Pancreas (tissue), 10 donors: Measurements from ENCODE around the gene VPS35L. TPM values are rescaled to one million over a fixed set of nuclear protein-coding genes. Genes with fewer than 3 reads are reported as not detected.

Source experiments
- ATAC-seq, 4 donors: fragments of 200-7000 bp; cut with Tn5 transposase; one replicate each; pipeline versions ENCODE4 v1.8.0 to v1.9.1; 2020; ENCODE audit warnings: mild to moderate bottlenecking in 4 of 4, moderate library complexity in 4 of 4
- DNase-seq, 6 donors: peaks; one replicate each; pipeline ENCODE4 v3.0.0-alpha.2; 2020
- FAIRE-seq: peaks from 2 replicates; lab custom pipeline; 2012; peaks lifted over from hg19 to GRCh38; lab: Jason Lieb, UNC
- H3K27ac ChIP-seq, 4 donors: fragments of 200-600 bp; sonication (generic); 1 replicate in 3 of 4; 2 replicates in 1 of 4; pipeline versions ENCODE4 v1.5.0 to v1.8.0; 2020
- H3K27me3 ChIP-seq, 4 donors: fragments of 200-600 bp; one replicate each; pipeline ENCODE4 v1.8.0; 2021
- H3K36me3 ChIP-seq, 3 donors: fragments of 200-600 bp; sonication (generic) in 1 of 3; one replicate each; pipeline versions ENCODE4 v1.5.0 to v1.8.0; 2020 to 2021
- H3K4me1 ChIP-seq, 3 donors: fragments of 200-600 bp; one replicate each; pipeline ENCODE4 v1.8.0; 2021
- H3K4me3 ChIP-seq, 4 donors: fragments of 200-600 bp; sonication (generic) in 2 of 4; one replicate each; pipeline versions ENCODE4 v1.5.0 to v1.8.0; 2020 to 2021
- H3K9me3 ChIP-seq, 4 donors: fragments of 200-600 bp; one replicate each; pipeline ENCODE4 v1.8.0; 2021
- WGBS, 2 donors: extraction: QIAGEN DNeasy Blood & Tissue Kit; methylation state at CpG; one replicate each; pipeline ENCODE4 v1.1.7; 2013; 5-methylcytosine and 5-hydroxymethylcytosine counted together
- intact Hi-C, 3 donors: fragments of 100-400 bp; cut with DNase I; formaldehyde crosslinking; loops; one replicate each; pipeline versions ENCODE4 v1.11.1 to v1.14.2; 2022
- polyA plus RNA-seq, 2 donors: library from polyadenylated mRNA; stranded (reverse); fragments of 200-250 nt; gene quantifications; one replicate each; pipeline ENCODE4 v1.2.3, GENCODE V29; 2013
- total RNA-seq, 6 donors: library from RNA; stranded (reverse); fragmentation: NEBNext Ultra II Directional in 4 of 6; extraction: Animal tissue kit (Norgen Biotek cat#: 25700) in 4 of 6; gene quantifications; one replicate each; pipeline versions ENCODE4 v1.2.1 to v1.2.4, GENCODE V29; 2021 to 2023
- TF ChIP-seq, protein P1 (sequence below), 4 donors: fragments of 200-600 bp; sonication (generic) in 3 of 4; IDR thresholded peaks; one replicate each; pipeline versions ENCODE4 v1.5.0 to v1.8.0; 2021; ENCODE audit warnings: antibody characterized with exemption in 4 of 4
- donor health status: healthy with polysubstance abuse.
- donor health status: DM: no; HTN: no; CAD: no; lungs with moderate emphysema.
- donor health status: DM: no; HTN: no; CAD: no.
- donor health status: control.
- donor health status: control.
- donor health status: Bipolar disorder and iron deficiency.
- donor health status: DM: yes; HTN: yes; CAD: no.
- donor health status: DM: no; HTN: no; CAD: no.
- donor health status: DM: no; HTN: no; CAD: no.
- donor health status: DM: yes; HTN: yes; CAD: no.

Gene VPS35L
- total and polyA plus RNA-seq, 8 donors: 15.2 to 35.3 (median 22.3) TPM

DNA sequence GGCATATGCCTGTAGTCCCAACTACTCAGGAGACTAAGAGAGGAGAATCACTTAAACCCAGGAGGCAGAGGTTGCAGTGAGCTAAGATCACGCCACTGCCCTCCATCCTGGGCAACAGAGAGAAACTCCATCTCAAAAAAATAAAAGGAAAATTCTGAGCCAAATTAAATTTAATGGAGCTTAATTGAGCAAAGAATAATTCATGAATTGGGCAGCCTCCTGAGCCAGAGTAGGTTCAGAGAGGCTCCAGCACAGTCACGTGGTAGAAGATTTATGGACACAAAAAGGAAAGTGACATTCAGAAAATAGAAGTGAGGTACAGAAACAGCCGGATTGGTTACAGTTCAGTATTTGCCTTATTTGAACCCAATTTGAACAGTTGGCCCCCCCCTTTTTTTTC is 10.9 kb downstream of the VPS35L start:
- H3K4me1 ChIP-seq: no peaks in the 10 kb centered on the region
- DNase-seq (no peak), ATAC-seq (no peak), FAIRE-seq (no peak)
- no peaks in the 10 kb centered on the region for H3K9me3 ChIP-seq
- TF ChIP-seq, protein P1, sequence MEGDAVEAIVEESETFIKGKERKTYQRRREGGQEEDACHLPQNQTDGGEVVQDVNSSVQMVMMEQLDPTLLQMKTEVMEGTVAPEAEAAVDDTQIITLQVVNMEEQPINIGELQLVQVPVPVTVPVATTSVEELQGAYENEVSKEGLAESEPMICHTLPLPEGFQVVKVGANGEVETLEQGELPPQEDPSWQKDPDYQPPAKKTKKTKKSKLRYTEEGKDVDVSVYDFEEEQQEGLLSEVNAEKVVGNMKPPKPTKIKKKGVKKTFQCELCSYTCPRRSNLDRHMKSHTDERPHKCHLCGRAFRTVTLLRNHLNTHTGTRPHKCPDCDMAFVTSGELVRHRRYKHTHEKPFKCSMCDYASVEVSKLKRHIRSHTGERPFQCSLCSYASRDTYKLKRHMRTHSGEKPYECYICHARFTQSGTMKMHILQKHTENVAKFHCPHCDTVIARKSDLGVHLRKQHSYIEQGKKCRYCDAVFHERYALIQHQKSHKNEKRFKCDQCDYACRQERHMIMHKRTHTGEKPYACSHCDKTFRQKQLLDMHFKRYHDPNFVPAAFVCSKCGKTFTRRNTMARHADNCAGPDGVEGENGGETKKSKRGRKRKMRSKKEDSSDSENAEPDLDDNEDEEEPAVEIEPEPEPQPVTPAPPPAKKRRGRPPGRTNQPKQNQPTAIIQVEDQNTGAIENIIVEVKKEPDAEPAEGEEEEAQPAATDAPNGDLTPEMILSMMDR (IDR thresholded peaks at IDR 0.05): no peak
- no peak overlapping the region for H3K27ac ChIP-seq
- intact Hi-C loops: no loop called here
- no peak overlapping the region for H3K4me3 ChIP-seq
- H3K27me3 ChIP-seq: no peaks in the 10 kb centered on the region
- peaks cover 0 to 30% (median 7%) of the 10 kb centered on the region in 3 donors for H3K36me3 ChIP-seq
- 95 to 96% methylated on average over 3 of the region's 3 CpGs for WGBS, 2 donors

DNA sequence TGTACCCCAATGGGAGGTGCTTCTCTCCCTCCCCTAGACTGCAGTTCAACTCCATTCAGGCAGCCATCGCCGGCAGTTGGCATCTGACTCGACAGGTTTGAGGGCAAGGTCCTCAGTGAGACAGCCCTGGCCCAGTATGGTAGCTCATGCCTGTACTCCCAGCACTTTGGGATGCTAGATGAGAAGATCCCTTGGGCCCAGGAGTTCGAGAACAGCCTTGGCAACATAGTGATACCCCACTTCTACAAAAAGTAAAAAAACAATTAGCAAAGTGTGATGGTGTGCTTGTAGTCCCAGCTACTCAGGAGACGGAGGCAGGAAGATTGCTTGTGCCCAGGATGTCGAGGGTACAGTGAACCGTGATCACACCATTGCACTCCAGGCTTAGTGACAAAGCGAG is 12.1 kb downstream of the VPS35L start:
- intact Hi-C loops: no loop called here
- DNase-seq (no peak), FAIRE-seq (no peak), ATAC-seq (no peak)
- 77 to 90% methylated on average over 8 of the region's 8 CpGs for WGBS, 2 donors
- Histone ChIP-seq H3K27ac (no peak overlapping the region), H3K9me3 (no peaks in the 10 kb centered on the region), H3K4me1 (no peaks in the 10 kb centered on the region), H3K27me3 (no peaks in the 10 kb centered on the region), H3K4me3 (no peak overlapping the region), H3K36me3 (peaks cover 0 to 30% (median 7%) of the 10 kb centered on the region in 3 donors)
- TF ChIP-seq, protein P1 (IDR thresholded peaks at IDR 0.05): no peak

DNA sequence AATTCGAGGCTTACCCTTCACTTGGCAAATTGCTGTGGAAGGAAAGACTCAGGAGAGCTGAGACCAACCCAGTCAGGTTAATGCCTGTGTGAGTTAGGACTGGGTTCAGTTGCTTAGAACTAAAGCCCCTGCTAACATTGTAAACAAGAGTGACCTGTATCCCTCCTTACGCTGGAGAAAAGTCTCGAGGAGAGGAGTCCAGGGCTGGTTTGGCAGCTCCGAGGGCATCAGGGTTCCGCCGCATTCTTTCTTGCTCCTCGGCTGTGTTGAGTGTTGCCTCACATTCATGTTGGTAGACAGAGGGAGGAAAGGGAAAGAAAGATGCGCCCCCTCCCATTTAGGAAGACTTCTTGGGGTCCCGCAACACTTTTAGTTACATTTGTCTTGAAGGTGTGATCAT is 18.5 kb downstream of the VPS35L start:
- FAIRE-seq (no peak), ATAC-seq (no peak), DNase-seq (no peak)
- no peak overlapping the region for H3K4me3 ChIP-seq
- WGBS, 2 donors: 91 to 93% methylated on average over 9 of the region's 9 CpGs
- TF ChIP-seq, protein P1 (IDR thresholded peaks at IDR 0.05): no peak
- H3K4me1 ChIP-seq: no peaks in the 10 kb centered on the region
- no peaks in the 10 kb centered on the region for H3K27me3 ChIP-seq
- intact Hi-C loops: no loop called here
- no peaks in the 10 kb centered on the region for H3K9me3 ChIP-seq
- H3K27ac ChIP-seq: no peak overlapping the region
- H3K36me3 ChIP-seq: peaks cover 0 to 32% (median 0%) of the 10 kb centered on the region in 3 donors

DNA sequence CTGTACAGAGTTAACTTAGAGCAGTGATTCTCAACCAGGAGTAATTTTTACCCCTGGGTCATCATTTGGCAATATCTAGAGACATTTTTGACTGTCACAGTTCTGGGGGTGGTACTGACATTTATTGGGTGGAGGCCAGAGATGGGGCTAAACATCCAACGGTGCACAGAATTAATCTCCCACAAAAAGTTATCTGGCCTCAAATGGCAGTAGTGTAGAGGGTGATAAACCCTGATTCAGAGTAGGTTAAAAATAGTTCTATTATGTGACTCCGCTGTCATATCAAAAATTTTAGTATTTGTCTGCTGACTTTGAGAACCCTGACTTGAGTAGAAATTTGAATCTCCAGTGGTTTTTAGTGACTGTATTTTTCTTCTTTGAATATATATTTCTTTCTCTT is 19.1 kb downstream of the VPS35L start:
- TF ChIP-seq, protein P1 (IDR thresholded peaks at IDR 0.05): no peak
- Histone ChIP-seq H3K36me3 (peaks cover 0 to 28% (median 0%) of the 10 kb centered on the region in 3 donors), H3K4me3 (no peak overlapping the region), H3K27ac (no peak overlapping the region), H3K4me1 (no peaks in the 10 kb centered on the region), H3K27me3 (no peaks in the 10 kb centered on the region), H3K9me3 (no peaks in the 10 kb centered on the region)
- DNase-seq (no peak), FAIRE-seq (no peak), ATAC-seq (no peak)
- intact Hi-C loops: no loop called here
- WGBS, 2 donors: 60 to 76% methylated on average over 2 of the region's 2 CpGs

DNA sequence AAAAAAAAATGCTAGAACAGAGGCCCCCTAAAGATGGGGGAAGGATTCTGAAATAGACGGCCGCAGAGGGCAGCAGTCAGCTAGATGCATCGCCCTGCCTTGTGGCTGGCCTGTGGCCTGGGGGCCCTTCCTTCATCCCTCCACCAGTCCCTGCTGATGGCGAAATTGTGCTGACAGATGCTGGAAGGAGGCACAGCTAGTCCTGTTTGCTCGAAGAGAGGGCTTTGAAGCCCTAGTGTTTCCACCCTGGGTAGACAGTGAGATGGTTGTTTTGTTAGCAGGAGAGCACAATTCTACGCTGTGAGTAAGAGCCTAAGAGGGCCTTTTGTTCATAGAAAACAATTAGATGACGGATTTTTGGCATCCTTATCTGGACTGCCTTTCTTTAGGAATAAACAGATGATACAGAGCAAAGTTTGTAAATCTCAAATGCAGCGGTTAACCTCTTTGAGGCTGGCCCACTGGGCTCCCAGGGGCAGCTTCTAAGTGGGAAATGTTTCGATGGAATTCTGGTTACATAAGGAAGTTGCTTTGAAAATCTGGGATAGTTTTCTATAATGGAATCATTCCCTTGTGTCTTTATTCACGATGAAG is 23.0 kb downstream of the VPS35L start:
- 89 to 92% methylated on average over 10 of the region's 10 CpGs for WGBS, 2 donors
- H3K27ac ChIP-seq: no peak overlapping the region
- ATAC-seq: no peak

More for the DNA sequence above, 23.0 kb downstream of the VPS35L start:
- intact Hi-C loops: no loop called here
- FAIRE-seq: no peak
- DNase-seq: no peak
- H3K9me3 ChIP-seq: no peaks in the 10 kb centered on the region
- H3K4me3 ChIP-seq: no peak overlapping the region
- H3K27me3 ChIP-seq: no peaks in the 10 kb centered on the region
- no peaks in the 10 kb centered on the region for H3K4me1 ChIP-seq
- H3K36me3 ChIP-seq: peaks cover 0 to 25% (median 14%) of the 10 kb centered on the region in 3 donors
- TF ChIP-seq, protein P1 (IDR thresholded peaks at IDR 0.05): no peak
